WTC11 (cell line): ENCODE results near the gene MTCL1. TPM values are rescaled to one million over a fixed set of nuclear protein-coding genes. Genes with fewer than 3 reads are reported as not detected.

Experiments
- ATAC-seq: fragments of 200-7000 bp; cut with Tn5 transposase; 2 replicates; pipeline ENCODE4 v1.10.0; 2021; ENCODE audit warnings: mild to moderate bottlenecking, moderate library complexity
- CTCF ChIA-PET: fragments of 300-600 bp; sonication (Branson Sonifier 250); formaldehyde crosslinking; loops from one replicate; lab custom pipeline; 2021; ENCODE audit warnings: antibody characterized with exemption; lab: Charles Lee
- POLR2A ChIA-PET: fragments of 350-600 bp; sonication (Branson Sonifier 250); formaldehyde crosslinking; loops from one replicate; lab custom pipeline; 2021; ENCODE audit warnings: antibody characterized with exemption; lab: Charles Lee
- DNase-seq: peaks from one replicate; pipeline ENCODE4 v3.0.0; 2021; ENCODE audit warnings: low spot score
- H3K27ac Mint-ChIP-seq: 2 replicates; pipeline ENCODE4 v1.8.0; 2021; ENCODE audit warnings: mixed read lengths
- H3K27me3 Mint-ChIP-seq: 2 replicates; pipeline ENCODE4 v1.8.0; 2021; ENCODE audit warnings: low read depth, mild to moderate bottlenecking, moderate library complexity, mixed read lengths
- H3K36me3 Mint-ChIP-seq: 2 replicates; pipeline ENCODE4 v1.8.0; 2021; ENCODE audit warnings: mixed read lengths
- H3K4me1 Mint-ChIP-seq: 2 replicates; pipeline ENCODE4 v1.8.0; 2022; ENCODE audit warnings: mixed read lengths
- H3K4me3 Mint-ChIP-seq: 2 replicates; pipeline ENCODE4 v1.8.0; 2021; ENCODE audit warnings: mild to moderate bottlenecking, moderate library complexity, mixed read lengths
- H3K9me3 Mint-ChIP-seq: 2 replicates; pipeline ENCODE4 v1.8.0; 2021; ENCODE audit warnings: mixed read lengths
- CTCF ChIP-seq: fragments of 200-600 bp; IDR thresholded peaks from 2 replicates; pipeline ENCODE4 v1.8.0; 2022; ENCODE audit warnings: antibody characterized with exemption
- E2F4 ChIP-seq: sonication (generic); formaldehyde crosslinking; IDR thresholded peaks from 2 replicates; pipeline ENCODE4 v1.8.1; 2022; ENCODE audit warnings: low read depth, mild to moderate bottlenecking, moderate library complexity, missing genetic modification reagents, borderline replicate concordance
- ETV6 ChIP-seq: sonication (generic); formaldehyde crosslinking; IDR thresholded peaks from 2 replicates; pipeline ENCODE4 v1.8.1; 2022; ENCODE audit warnings: mild to moderate bottlenecking, missing genetic modification reagents
- GRHL2 ChIP-seq: fragments of 250-450 bp; sonication (Bioruptor Pico); IDR thresholded peaks from 2 replicates; pipeline ENCODE4 v1.8.0; 2022; ENCODE audit warnings: mild to moderate bottlenecking, moderate library complexity; ENCODE audit not compliant: insufficient replicate concordance, severe bottlenecking
- HMGXB4 ChIP-seq: sonication (generic); formaldehyde crosslinking; IDR thresholded peaks from 2 replicates; pipeline ENCODE4 v1.8.1; 2023; ENCODE audit warnings: mild to moderate bottlenecking, moderate library complexity, missing genetic modification reagents
- MAX ChIP-seq: sonication (generic); formaldehyde crosslinking; IDR thresholded peaks from 2 replicates; pipeline ENCODE4 v1.8.0; 2022; ENCODE audit warnings: mild to moderate bottlenecking, missing genetic modification reagents
- NFE2L1 ChIP-seq: sonication (generic); formaldehyde crosslinking; IDR thresholded peaks from 2 replicates; pipeline ENCODE4 v1.8.1; 2023; ENCODE audit warnings: missing genetic modification reagents
- NFYB ChIP-seq: sonication (generic); formaldehyde crosslinking; conservative IDR thresholded peaks from 2 replicates; pipeline ENCODE4 v1.8.0; 2022; ENCODE audit warnings: low read depth, missing genetic modification reagents
- NR1H2 ChIP-seq: sonication (generic); formaldehyde crosslinking; IDR thresholded peaks from 2 replicates; pipeline ENCODE4 v1.9.0; 2021; ENCODE audit warnings: mild to moderate bottlenecking, moderate library complexity, missing genetic modification reagents
- NR3C1 ChIP-seq: sonication (generic); formaldehyde crosslinking; conservative IDR thresholded peaks from 2 replicates; pipeline ENCODE4 v1.8.1; 2023; ENCODE audit warnings: low read depth, mild to moderate bottlenecking, missing genetic modification reagents
- PREB ChIP-seq: sonication (generic); formaldehyde crosslinking; IDR thresholded peaks from 2 replicates; pipeline ENCODE4 v1.8.1; 2022; ENCODE audit warnings: mild to moderate bottlenecking, missing genetic modification reagents, moderate library complexity, borderline replicate concordance
- SMAD4 ChIP-seq: sonication (generic); formaldehyde crosslinking; IDR thresholded peaks from 2 replicates; pipeline ENCODE4 v1.8.0; 2022; ENCODE audit warnings: mild to moderate bottlenecking, missing genetic modification reagents
- USF1 ChIP-seq: sonication (generic); formaldehyde crosslinking; IDR thresholded peaks from 2 replicates; pipeline ENCODE4 v1.8.0; 2022; ENCODE audit warnings: mild to moderate bottlenecking, missing genetic modification reagents
- USF2 ChIP-seq: sonication (generic); formaldehyde crosslinking; IDR thresholded peaks from 2 replicates; pipeline ENCODE4 v1.8.1; 2023; ENCODE audit warnings: mild to moderate bottlenecking, missing genetic modification reagents, moderate library complexity
- ZBTB21 ChIP-seq: sonication (generic); formaldehyde crosslinking; IDR thresholded peaks from 2 replicates; pipeline ENCODE4 v1.8.1; 2023; ENCODE audit warnings: mild to moderate bottlenecking, missing genetic modification reagents, borderline replicate concordance
- ZNF281 ChIP-seq: sonication (generic); formaldehyde crosslinking; IDR thresholded peaks from 2 replicates; pipeline ENCODE4 v1.8.0; 2023; ENCODE audit warnings: mild to moderate bottlenecking, missing genetic modification reagents
- total RNA-seq: library from RNA; stranded (reverse); gene quantifications from 3 replicates; pipeline ENCODE4 v1.2.3, GENCODE V29; 2021

MTCL1 gene
- total RNA-seq, 1 experiment from 2014 or later = 64.3 TPM

- Mint-ChIP-seq H3K27ac (peak overlapping the region; percentile 94; the same call in 1 of the 2 replicates), H3K9me3 (0 out of 2 replicates have a peak, but pooled peaks cover 3% of the 10 kb centered on the region), H3K27me3 (peaks cover 19% of the 10 kb centered on the region), H3K4me3 (peak overlapping the region; percentile 99), H3K36me3 (peaks cover 11% of the 10 kb centered on the region), H3K4me1 (peaks cover 48% of the 10 kb centered on the region)
- TF ChIP-seq USF1 (CRISPR knock-in tag) (peak; percentile 58; the same call in 1 of the 2 replicates), ZBTB21 (CRISPR knock-in tag) (peak; percentile 41; the same call in 1 of the 2 replicates), MAX (peak; percentile 90), CTCF (0 out of 2 replicates have a peak, but pooled peaks have one; percentile 23), ZNF281 (no peak), HMGXB4 (CRISPR knock-in tag) (peak; percentile 66), USF2 (CRISPR knock-in tag) (peak; percentile 43), PREB (CRISPR knock-in tag) (no peak)
- ATAC-seq = peak; percentile 16
- ChIA-PET POLR2A (interaction anchor here (0.8 to 1.7 kb wide), 3 partner anchors 10 to 87 kb away, joined by 3 to 5 read pairs (median 4); no protein-coding TSS in a partner anchor), CTCF (interaction anchor here (0.6 to 5.1 kb wide), 14 partner anchors 10 to 280 kb away, joined by 3 to 28 read pairs (median 6); no protein-coding TSS in a partner anchor)
- peak; percentile 67 for DNase-seq
These were observed 1.6 kb downstream of the MTCL1 start for GRCh38 chr18:8706791-8707555.

- ATAC-seq (no peak), DNase-seq (no peak)
- Mint-ChIP-seq H3K27me3 (peaks cover 19% of the 10 kb centered on the region), H3K4me1 (peaks cover 55% of the 10 kb centered on the region), H3K27ac (no peak overlapping the region; the same call in 1 of the 2 replicates), H3K36me3 (peaks cover 11% of the 10 kb centered on the region), H3K4me3 (peak overlapping the region; percentile 99), H3K9me3 (0 out of 2 replicates have a peak, but pooled peaks cover 3% of the 10 kb centered on the region)
- ChIA-PET POLR2A (interaction anchor here (0.5 to 1.7 kb wide), 4 partner anchors 10 to 86 kb away, joined by 3 to 5 read pairs (median 4); no protein-coding TSS in a partner anchor), CTCF (interaction anchor here (0.6 to 5.1 kb wide), 14 partner anchors 10 to 279 kb away, joined by 3 to 28 read pairs (median 6); partner anchors contain the start of gene RAB12)
- TF ChIP-seq CTCF (no peak), ZBTB21 (CRISPR knock-in tag) (no peak), SMAD4 (CRISPR knock-in tag) (no peak), NFYB (no peak), NFE2L1 (no peak), GRHL2 (CRISPR knock-in tag) (no peak), E2F4 (CRISPR knock-in tag) (no peak), ETV6 (CRISPR knock-in tag) (no peak), NR1H2 (CRISPR knock-in tag) (no peak), NR3C1 (CRISPR knock-in tag) (no peak)
These were observed 2.4 kb downstream of the MTCL1 start for GRCh38 chr18:8707556-8708300.
